GM23338 (cell line): ENCODE data around the gene NCBP3. TPM values are rescaled to one million over a fixed set of nuclear protein-coding genes. Genes with fewer than 3 reads are reported as not detected.
"Not testable (repeated sequence)": the region's sequence is repeated elsewhere in the genome, so short reads cannot be mapped to it uniquely, and the experiment has no call there.

Experiments used
- ATAC-seq: fragments of 200-7000 bp; cut with Tn5 transposase; 3 replicates; pipeline ENCODE4 v1.9.1; 2020
- DNase-seq: peaks from one replicate; pipeline ENCODE4 v3.0.0-alpha.2; 2015; ENCODE audit warnings: low spot score
- H2AFZ ChIP-seq: fragments of 200-600 bp; sonication (generic); 2 replicates; pipeline ENCODE4 v1.8.0; 2016; ENCODE audit warnings: antibody characterized with exemption, mild to moderate bottlenecking, moderate library complexity
- H3F3A ChIP-seq: fragments of 200-600 bp; sonication (generic); replicated peaks from 2 replicates; pipeline ENCODE4 v1.8.0; 2017; ENCODE audit warnings: antibody characterized with exemption, mixed run types, low read depth
- H3K27ac ChIP-seq: fragments of 200-600 bp; sonication (generic); 2 replicates; pipeline ENCODE4 v1.6.1; 2016; ENCODE audit warnings: low read depth
- H3K27me3 ChIP-seq: fragments of 200-600 bp; sonication (generic); 2 replicates; pipeline ENCODE4 v1.8.0; 2016; ENCODE audit warnings: mild to moderate bottlenecking, mixed run types, moderate library complexity; ENCODE audit not compliant: insufficient read depth
- H3K36me3 ChIP-seq: fragments of 200-600 bp; sonication (generic); 2 replicates; pipeline ENCODE4 v1.8.0; 2016; ENCODE audit warnings: mild to moderate bottlenecking; ENCODE audit not compliant: insufficient read depth
- H3K4me1 ChIP-seq: fragments of 200-600 bp; sonication (generic); 2 replicates; pipeline ENCODE4 v1.8.0; 2016; ENCODE audit warnings: mild to moderate bottlenecking, moderate library complexity; ENCODE audit not compliant: insufficient read depth
- H3K4me2 ChIP-seq: fragments of 200-600 bp; sonication (generic); 2 replicates; pipeline ENCODE4 v1.7.1; 2017; ENCODE audit warnings: mixed run types
- H3K4me3 ChIP-seq: fragments of 200-600 bp; sonication (generic); 2 replicates; pipeline ENCODE4 v1.6.1; 2016; ENCODE audit warnings: mixed run types
- H3K79me2 ChIP-seq: fragments of 200-600 bp; sonication (generic); replicated peaks from 2 replicates; pipeline ENCODE4 v1.8.0; 2017; ENCODE audit warnings: mild to moderate bottlenecking; ENCODE audit not compliant: insufficient read depth
- H3K9me2 ChIP-seq: fragments of 200-600 bp; sonication (generic); 2 replicates; pipeline ENCODE4 v1.8.0; 2017; ENCODE audit not compliant: insufficient read depth
- H4K20me1 ChIP-seq: fragments of 200-600 bp; sonication (generic); replicated peaks from 2 replicates; pipeline ENCODE4 v1.8.0; 2017; ENCODE audit warnings: mild to moderate bottlenecking; ENCODE audit not compliant: insufficient read depth
- H3K27ac Mint-ChIP-seq: 2 replicates; pipeline ENCODE4 v1.8.0; 2020; ENCODE audit warnings: inconsistent platforms, mild to moderate bottlenecking, moderate library complexity, mixed read lengths
- H3K27me3 Mint-ChIP-seq: 3 replicates; pipeline ENCODE4 v1.8.0; 2022; ENCODE audit warnings: low read depth, mild to moderate bottlenecking, moderate library complexity, mixed read lengths, inconsistent platforms; ENCODE audit not compliant: insufficient read depth, poor library complexity
- H3K36me3 Mint-ChIP-seq: 3 replicates; pipeline ENCODE4 v1.8.0; 2021; ENCODE audit warnings: low read depth, mild to moderate bottlenecking, inconsistent platforms, moderate library complexity, mixed read lengths
- H3K4me1 Mint-ChIP-seq: 3 replicates; pipeline ENCODE4 v1.8.0; 2020; ENCODE audit warnings: mild to moderate bottlenecking, inconsistent platforms, mixed read lengths
- H3K4me3 Mint-ChIP-seq: 3 replicates; pipeline ENCODE4 v1.8.0; 2021; ENCODE audit warnings: moderate library complexity, mild to moderate bottlenecking, inconsistent platforms, mixed read lengths
- H3K9me3 Mint-ChIP-seq: 3 replicates; pipeline ENCODE4 v1.8.0; 2020; ENCODE audit warnings: moderate library complexity, mild to moderate bottlenecking, inconsistent platforms, mixed read lengths
- CREB1 ChIP-seq: fragments of 250-450 bp; sonication (Bioruptor Pico); IDR thresholded peaks from 2 replicates; pipeline ENCODE4 v1.5.0; 2020; ENCODE audit warnings: low read depth, mild to moderate bottlenecking, moderate library complexity
- CTCF ChIP-seq, 2 experiments: fragments of 200-600 bp in 1 of 2; sonication (generic) in 1 of 2; conservative IDR thresholded peaks; 2 replicates each; pipeline versions ENCODE4 v1.5.1 to v1.6.1; 2016 to 2017; ENCODE audit warnings: antibody characterized with exemption in 2 of 2, low read depth in 2 of 2, mild to moderate bottlenecking in 2 of 2, moderate library complexity in 1 of 2
- ETS1 ChIP-seq: IDR thresholded peaks from 2 replicates; pipeline ENCODE4 v1.6.1; 2016; ENCODE audit warnings: antibody characterized with exemption
- EZH2 ChIP-seq: fragments of 200-600 bp; sonication (generic); IDR thresholded peaks from one replicate; pipeline ENCODE4 v1.8.0; 2017; ENCODE audit warnings: antibody characterized with exemption, mild to moderate bottlenecking, low read depth; ENCODE audit not compliant: unreplicated experiment
- EZH2phosphoT487 ChIP-seq: fragments of 200-600 bp; sonication (generic); IDR thresholded peaks from one replicate; pipeline ENCODE4 v1.8.1; 2018; ENCODE audit warnings: antibody characterized with exemption; ENCODE audit not compliant: unreplicated experiment
- JUNB ChIP-seq: IDR thresholded peaks from one replicate; pipeline ENCODE4 v1.6.1; 2016; ENCODE audit warnings: antibody characterized with exemption; ENCODE audit not compliant: unreplicated experiment
- NANOG ChIP-seq: IDR thresholded peaks from 2 replicates; pipeline ENCODE4 v1.6.1; 2016; ENCODE audit warnings: antibody characterized with exemption, borderline replicate concordance
- POLR2AphosphoS5 ChIP-seq: IDR thresholded peaks from 2 replicates; pipeline ENCODE4 v1.6.1; 2016; ENCODE audit warnings: antibody characterized with exemption, low read depth
- REST ChIP-seq: IDR thresholded peaks from one replicate; pipeline ENCODE4 v1.6.1; 2018; ENCODE audit warnings: antibody characterized with exemption; ENCODE audit not compliant: unreplicated experiment
- STAT1 ChIP-seq: IDR thresholded peaks from one replicate; pipeline ENCODE4 v1.6.1; 2016; ENCODE audit warnings: antibody characterized with exemption; ENCODE audit not compliant: unreplicated experiment
- ZNF114 ChIP-seq: fragments of 250-450 bp; sonication (Bioruptor Pico); IDR thresholded peaks from 2 replicates; pipeline ENCODE4 v1.5.0; 2020; ENCODE audit warnings: mild to moderate bottlenecking, moderate library complexity
- ZNF331 ChIP-seq: fragments of 250-450 bp; sonication (Bioruptor Pico); IDR thresholded peaks from 2 replicates; pipeline ENCODE4 v1.5.0; 2020; ENCODE audit warnings: low read depth, mild to moderate bottlenecking, moderate library complexity
- polyA plus RNA-seq: library from polyadenylated mRNA; unstranded; fragments of >200 nt; fragmentation: Nextera tagmentation; extraction: Ambion mirVana; gene quantifications from 2 replicates; pipeline ENCODE4 v1.2.1, GENCODE V29; 2016
- total RNA-seq: library from RNA; depleted of rRNA; stranded (reverse); fragments of >200 nt; shearing (Covaris generic); gene quantifications from 2 replicates; pipeline ENCODE4 v1.2.3, GENCODE V29; 2014

NCBP3 gene
- total and polyA plus RNA-seq, 2 experiments from 2014 or later, result 35.5 to 42.8 TPM

GRCh38 chr17:3785323-3785722 lies 60.7 kb downstream of the NCBP3 start:
- peaks cover 13% of the 10 kb centered on the region for H3K27me3 Mint-ChIP-seq
- H3K4me3 ChIP-seq, H3K27me3 ChIP-seq, ATAC-seq, H3K4me3 Mint-ChIP-seq, H3F3A ChIP-seq, H3K27ac ChIP-seq, H3K4me1 Mint-ChIP-seq, DNase-seq, H3K9me3 Mint-ChIP-seq, H3K36me3 Mint-ChIP-seq, H4K20me1 ChIP-seq, H3K79me2 ChIP-seq, H3K9me2 ChIP-seq, H3K36me3 ChIP-seq, H3K4me1 ChIP-seq, H3K4me2 ChIP-seq, H3K27ac Mint-ChIP-seq, H2AFZ ChIP-seq: not testable (repeated sequence)

GRCh38 chr17:3782751-3783150 lies 63.3 kb downstream of the NCBP3 start:
- Histone ChIP-seq H3K27me3 (no peaks in the 10 kb centered on the region), H3K27ac (no peak overlapping the region), H2AFZ (no peak overlapping the region), H3K9me2 (no peaks in the 10 kb centered on the region), H3K36me3 (no peaks in the 10 kb centered on the region), H3K4me2 (no peak overlapping the region), H4K20me1 (no peaks in the 10 kb centered on the region), H3F3A (no peaks in the 10 kb centered on the region), H3K4me1 (no peaks in the 10 kb centered on the region), H3K4me3 (no peak overlapping the region), H3K79me2 (no peaks in the 10 kb centered on the region)
- no peak overlapping the region for H3K4me3 Mint-ChIP-seq
- H3K9me3 Mint-ChIP-seq, result peaks cover 3% of the 10 kb centered on the region; the same call in 1 of the 3 replicates
- peaks cover 13% of the 10 kb centered on the region for H3K27me3 Mint-ChIP-seq
- no peak overlapping the region for H3K27ac Mint-ChIP-seq
- no peak for DNase-seq
- no peaks in the 10 kb centered on the region for H3K4me1 Mint-ChIP-seq
- ATAC-seq, result no peak
- no peaks in the 10 kb centered on the region for H3K36me3 Mint-ChIP-seq
- TF ChIP-seq JUNB (no peak), ZNF331 (CRISPR knock-in tag) (no peak), EZH2phosphoT487 (no peak), ETS1 (no peak), REST (no peak), POLR2AphosphoS5 (no peak), EZH2 (no peak), NANOG (no peak), STAT1 (no peak), ZNF114 (CRISPR knock-in tag) (no peak), CTCF (conservative IDR thresholded peaks at IDR 0.05; ENCODE audit: low read depth in 2 of 2) (no peak), CREB1 (CRISPR knock-in tag) (no peak)
